ENCODE results near the gene SSC5D. TPM values are rescaled to one million over a fixed set of nuclear protein-coding genes. Genes with fewer than 3 reads are reported as not detected.

The SSC5D gene
- total RNA-seq, 1 donor from 2014 or later = 0.20 TPM

DNA sequence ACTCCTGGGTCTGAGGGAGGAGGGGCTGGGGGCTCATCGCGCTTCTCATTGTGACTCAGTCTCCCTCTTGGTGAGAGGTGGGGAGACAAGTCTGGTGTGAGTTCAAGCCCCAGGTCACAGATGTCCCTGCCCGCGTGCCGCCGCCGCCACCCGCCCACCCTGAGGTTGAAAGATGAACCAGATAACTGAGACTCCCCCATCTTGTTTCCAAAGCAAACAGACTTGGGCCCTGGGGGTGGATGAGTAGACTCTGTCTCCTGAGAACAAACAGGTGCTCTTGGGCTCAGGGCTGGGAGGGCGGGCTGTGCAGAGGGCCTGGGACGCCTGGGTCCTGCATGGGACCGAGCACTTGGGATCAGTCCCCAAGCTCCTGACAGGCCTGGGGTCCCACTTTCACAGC, 48.1 kb downstream of the SSC5D start:
- H3K4me3 Mint-ChIP-seq = no peak overlapping the region
- no peaks in the 10 kb centered on the region for H3K9me3 Mint-ChIP-seq
- H3K27ac Mint-ChIP-seq = no peak overlapping the region
- intact Hi-C loops (cut with micrococcal nuclease) = no loop called here
- no peaks in the 10 kb centered on the region for H3K4me1 Mint-ChIP-seq
- POLR2A ChIA-PET = no interaction called here
- no peaks in the 10 kb centered on the region for H3K36me3 Mint-ChIP-seq (ENCODE audit: low read depth)
- no peak for ATAC-seq (ENCODE audit: low read depth)
- TF ChIP-seq, protein P1, sequence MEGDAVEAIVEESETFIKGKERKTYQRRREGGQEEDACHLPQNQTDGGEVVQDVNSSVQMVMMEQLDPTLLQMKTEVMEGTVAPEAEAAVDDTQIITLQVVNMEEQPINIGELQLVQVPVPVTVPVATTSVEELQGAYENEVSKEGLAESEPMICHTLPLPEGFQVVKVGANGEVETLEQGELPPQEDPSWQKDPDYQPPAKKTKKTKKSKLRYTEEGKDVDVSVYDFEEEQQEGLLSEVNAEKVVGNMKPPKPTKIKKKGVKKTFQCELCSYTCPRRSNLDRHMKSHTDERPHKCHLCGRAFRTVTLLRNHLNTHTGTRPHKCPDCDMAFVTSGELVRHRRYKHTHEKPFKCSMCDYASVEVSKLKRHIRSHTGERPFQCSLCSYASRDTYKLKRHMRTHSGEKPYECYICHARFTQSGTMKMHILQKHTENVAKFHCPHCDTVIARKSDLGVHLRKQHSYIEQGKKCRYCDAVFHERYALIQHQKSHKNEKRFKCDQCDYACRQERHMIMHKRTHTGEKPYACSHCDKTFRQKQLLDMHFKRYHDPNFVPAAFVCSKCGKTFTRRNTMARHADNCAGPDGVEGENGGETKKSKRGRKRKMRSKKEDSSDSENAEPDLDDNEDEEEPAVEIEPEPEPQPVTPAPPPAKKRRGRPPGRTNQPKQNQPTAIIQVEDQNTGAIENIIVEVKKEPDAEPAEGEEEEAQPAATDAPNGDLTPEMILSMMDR (IDR thresholded peaks at IDR 0.05) = no peak
- no peaks in the 10 kb centered on the region for H3K27me3 Mint-ChIP-seq
- CTCF ChIA-PET = no interaction called here
- no peak for DNase-seq

DNA sequence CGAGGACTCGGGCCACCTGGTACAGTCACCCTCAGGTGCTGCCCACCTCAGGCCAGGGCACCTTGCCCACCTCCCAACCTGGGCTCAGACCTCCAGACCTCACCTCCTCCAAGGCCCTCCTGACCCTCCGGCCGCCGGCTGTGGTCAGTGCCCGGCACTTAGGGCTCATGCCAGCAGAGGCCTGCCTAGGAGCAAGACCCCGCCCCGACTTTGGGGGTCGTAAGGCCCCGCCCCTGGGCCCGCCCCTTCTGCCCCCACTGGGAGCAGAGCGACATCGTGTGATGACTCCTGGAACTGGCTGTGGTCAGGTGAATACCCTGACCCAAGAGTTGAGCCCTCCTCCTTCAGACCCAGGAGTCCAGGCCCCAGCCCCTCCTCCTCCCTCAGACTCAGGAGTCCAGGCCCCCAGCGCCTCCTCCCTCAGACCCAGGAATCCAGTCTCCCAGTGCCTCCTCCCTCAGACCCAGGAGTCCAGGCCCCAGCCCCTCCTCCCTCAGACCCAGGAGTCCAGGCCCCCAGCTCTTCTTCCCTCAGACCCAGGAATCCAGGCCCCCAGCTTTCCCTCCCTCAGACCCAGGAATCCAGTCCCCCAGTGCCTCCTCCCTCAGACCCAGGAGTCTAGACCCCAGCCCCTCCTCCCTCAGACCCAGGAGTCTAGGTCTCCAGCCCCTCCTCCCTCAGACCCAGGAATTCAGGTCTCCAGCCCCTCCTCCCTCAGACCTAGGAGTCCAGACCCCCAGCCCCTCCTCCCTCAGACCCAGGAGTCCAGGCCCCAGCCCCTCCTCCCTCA, 48.9 kb downstream of the SSC5D start, which contains the start of gene SBK2:
Gene SBK2 (minus strand): TSS at position 183 of the 790 bp plus-strand sequence. CDS start 839 bp downstream, outside the sequence.
- H3K27me3 Mint-ChIP-seq = peaks cover 3% of the 10 kb centered on the region
- intact Hi-C loops (cut with micrococcal nuclease) = no loop called here
- H3K4me3 Mint-ChIP-seq = no peak within 1 kb of the TSS
- H3K27ac Mint-ChIP-seq = no peak within 1 kb of the TSS
- H3K36me3 Mint-ChIP-seq (ENCODE audit: low read depth) = no peaks in the 10 kb centered on the region
- no peak for DNase-seq
- no peak for ATAC-seq (ENCODE audit: low read depth)
- TF ChIP-seq, protein P1 (IDR thresholded peaks at IDR 0.05) = no peak
- ChIA-PET POLR2A (no interaction called here), CTCF (interaction anchor here (0.6 kb wide), 1 partner anchor 21 kb away, joined by 3 read pairs; no protein-coding TSS in a partner anchor)
- H3K9me3 Mint-ChIP-seq = no peaks in the 10 kb centered on the region
- no peaks in the 10 kb centered on the region for H3K4me1 Mint-ChIP-seq

DNA sequence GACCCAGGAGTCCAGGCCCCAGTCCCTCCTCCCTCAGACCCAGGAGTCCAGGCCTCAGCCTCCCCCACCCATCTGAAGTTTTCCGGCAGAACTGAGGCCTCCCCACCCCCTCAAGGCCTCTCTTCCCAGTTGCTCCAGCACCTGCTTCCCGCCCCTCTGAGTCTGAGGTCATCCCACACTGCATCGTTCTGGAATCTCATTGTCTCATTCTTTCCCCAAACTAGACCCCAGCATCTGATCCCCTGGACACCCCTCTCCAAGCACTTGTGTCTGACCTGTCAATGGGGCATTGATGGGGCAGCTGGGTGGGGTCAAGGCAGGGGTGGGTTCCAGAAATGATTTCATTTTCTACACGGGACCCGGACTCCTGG, 49.5 kb downstream of the SSC5D start:
- Mint-ChIP-seq H3K9me3 (no peaks in the 10 kb centered on the region), H3K36me3 (ENCODE audit: low read depth) (no peaks in the 10 kb centered on the region), H3K27ac (no peak overlapping the region), H3K27me3 (peaks cover 3% of the 10 kb centered on the region), H3K4me1 (no peaks in the 10 kb centered on the region), H3K4me3 (no peak overlapping the region)
- intact Hi-C loops (cut with micrococcal nuclease) = no loop called here
- DNase-seq = no peak
- POLR2A ChIA-PET = no interaction called here
- ATAC-seq (ENCODE audit: low read depth) = no peak
- CTCF ChIA-PET = interaction anchor here (0.6 kb wide), 1 partner anchor 21 kb away, joined by 3 read pairs; no protein-coding TSS in a partner anchor
- TF ChIP-seq, protein P1 (IDR thresholded peaks at IDR 0.05) = no peak

DNA sequence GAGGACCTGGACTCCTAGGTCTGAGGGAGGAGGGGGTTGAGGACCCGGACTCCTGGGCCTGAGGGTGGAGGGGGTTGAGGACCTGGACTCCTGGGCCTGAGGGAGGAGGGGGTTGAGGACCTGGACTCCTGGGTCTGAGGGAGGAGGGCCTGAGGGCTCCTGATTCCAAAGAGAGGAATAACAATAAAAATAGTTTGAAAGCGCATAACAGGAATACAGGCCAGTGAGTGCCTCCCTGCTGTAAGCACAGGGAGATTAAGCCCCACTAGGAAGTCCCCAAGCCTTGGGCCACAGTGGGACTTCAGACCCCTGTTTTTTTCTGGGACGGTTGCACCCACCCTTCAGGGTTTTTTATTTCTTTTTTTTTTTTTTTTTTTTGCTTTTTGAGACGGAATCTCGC, 49.9 kb downstream of the SSC5D start:
- Mint-ChIP-seq H3K9me3 (no peaks in the 10 kb centered on the region), H3K27me3 (peaks cover 3% of the 10 kb centered on the region), H3K36me3 (ENCODE audit: low read depth) (no peaks in the 10 kb centered on the region), H3K4me3 (no peak overlapping the region), H3K4me1 (no peaks in the 10 kb centered on the region), H3K27ac (no peak overlapping the region)
- ATAC-seq (ENCODE audit: low read depth) (no peak), DNase-seq (no peak)
- CTCF ChIA-PET = no interaction called here
- POLR2A ChIA-PET = no interaction called here
- intact Hi-C loops (cut with micrococcal nuclease) = no loop called here
- TF ChIP-seq, protein P1 (IDR thresholded peaks at IDR 0.05) = no peak

- H3K4me1 Mint-ChIP-seq = no peaks in the 10 kb centered on the region
- no peaks in the 10 kb centered on the region for H3K36me3 Mint-ChIP-seq (ENCODE audit: low read depth)
- ATAC-seq (ENCODE audit: low read depth) = no peak
- ChIA-PET CTCF (no interaction called here), POLR2A (no interaction called here)
- no peaks in the 10 kb centered on the region for H3K9me3 Mint-ChIP-seq
- TF ChIP-seq, protein P1 (IDR thresholded peaks at IDR 0.05) = no peak
- no peak overlapping the region for H3K4me3 Mint-ChIP-seq
- DNase-seq = no peak
- H3K27me3 Mint-ChIP-seq = peaks cover 7% of the 10 kb centered on the region
- intact Hi-C loops (cut with micrococcal nuclease) = no loop called here
- no peak overlapping the region for H3K27ac Mint-ChIP-seq
Measured at GRCh38 chr19:55539090-55539984, 51.1 kb downstream of the SSC5D start.
